Hematopoietic multipotent progenitor cell (in vitro differentiated cells): Measurements from ENCODE around the gene C9orf78. TPM values are rescaled to one million over a fixed set of nuclear protein-coding genes. Genes with fewer than 3 reads are reported as not detected.

Experiments used
- DNase-seq, 3 donors: peaks; one replicate each; pipeline ENCODE4 v3.0.0-alpha.2; 2011 to 2015; ENCODE audit warnings: low read depth in 2 of 3, low spot score in 2 of 3
- total RNA-seq: library from RNA; depleted of rRNA; stranded (reverse); fragments of >200 nt; gene quantifications from one replicate; pipeline ENCODE4 v1.2.3, GENCODE V29; 2012

The C9orf78 gene
- total RNA-seq, 1 donor: 19.4 TPM

GRCh38 chr9:129848712-129849441, 13.8 kb upstream of the C9orf78 start:
- DNase-seq: no peak

DNA sequence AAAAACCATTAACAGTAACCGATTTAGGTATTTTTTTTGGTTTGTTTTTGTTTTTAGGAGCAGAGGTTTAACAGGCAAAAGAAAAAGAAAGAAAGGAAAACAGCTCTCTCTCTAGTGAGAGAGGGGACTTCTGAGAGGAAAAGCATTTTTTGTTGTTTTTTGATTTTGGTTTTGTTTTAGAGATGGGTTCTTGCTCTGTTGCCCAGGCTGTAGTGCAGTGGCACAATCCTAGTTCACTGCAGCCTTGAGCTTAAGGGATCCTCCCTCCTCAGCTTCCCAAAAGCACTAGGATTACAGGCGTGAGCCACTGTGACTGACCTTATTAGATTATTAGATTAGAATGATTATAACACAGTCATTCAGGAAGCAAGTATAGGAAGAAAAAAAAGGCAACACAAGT, 10.3 kb upstream of the C9orf78 start:
- DNase-seq: no peak

- no peak for DNase-seq
Observed at GRCh38 chr9:129841071-129841470, 6.0 kb upstream of the C9orf78 start.

DNA sequence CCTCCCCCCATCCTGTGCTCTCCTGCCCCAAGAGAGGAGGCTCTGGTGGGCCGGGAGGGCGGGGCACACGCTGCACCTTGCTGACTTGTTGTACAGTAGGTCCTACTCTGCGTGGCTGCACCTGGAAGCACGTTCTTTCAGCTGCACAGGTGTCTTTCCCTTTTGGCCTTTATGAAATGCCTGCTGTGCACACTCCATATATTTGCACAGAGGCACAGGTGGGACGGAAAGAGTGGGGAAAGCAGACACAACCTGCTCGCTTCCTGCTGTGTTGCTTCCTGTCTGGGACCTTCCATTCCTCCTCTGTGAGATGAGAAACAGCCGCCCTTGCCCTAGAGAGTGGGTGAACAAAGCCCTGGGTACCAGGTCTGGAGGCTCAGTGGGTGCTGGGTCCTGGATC, 5.0 kb upstream of the C9orf78 start:
- DNase-seq: no peak

- DNase-seq: no peak
Observed at GRCh38 chr9:129839324-129840023, 4.4 kb upstream of the C9orf78 start.

GRCh38 chr9:129838707-129839259, 3.7 kb upstream of the C9orf78 start:
- no peak for DNase-seq

- peak in 2 of 3 donors; percentile 60 to 73 for DNase-seq
Observed at GRCh38 chr9:129836311-129837007, 1.4 kb upstream of the C9orf78 start.

- no peak for DNase-seq
Observed at GRCh38 chr9:129835860-129836223, 767 bp upstream of the C9orf78 start.

GRCh38 chr9:129834489-129835127, 467 bp downstream of the C9orf78 start:
- no peak for DNase-seq

DNA sequence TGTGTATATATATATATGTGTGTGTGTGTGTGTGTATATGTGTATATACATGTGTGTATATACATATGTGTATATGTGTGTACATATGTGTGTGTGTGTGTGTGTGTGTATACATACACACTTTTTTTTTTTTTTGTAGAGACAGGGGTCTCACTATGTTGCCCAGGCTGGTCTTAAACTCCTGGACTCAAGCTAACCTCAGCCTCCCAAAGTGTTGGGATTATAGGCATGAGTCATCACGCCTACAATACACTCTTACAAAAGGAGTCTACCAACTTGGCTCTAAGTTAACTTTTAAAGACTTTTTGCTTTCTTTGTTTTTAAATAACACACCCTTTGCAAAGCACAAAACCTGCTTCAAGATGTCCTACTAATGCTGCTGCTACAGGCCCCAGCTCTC, 2.1 kb downstream of the C9orf78 start:
- DNase-seq: no peak

- DNase-seq: no peak
Observed at GRCh38 chr9:129828969-129829368, 6.1 kb downstream of the C9orf78 start.

DNA sequence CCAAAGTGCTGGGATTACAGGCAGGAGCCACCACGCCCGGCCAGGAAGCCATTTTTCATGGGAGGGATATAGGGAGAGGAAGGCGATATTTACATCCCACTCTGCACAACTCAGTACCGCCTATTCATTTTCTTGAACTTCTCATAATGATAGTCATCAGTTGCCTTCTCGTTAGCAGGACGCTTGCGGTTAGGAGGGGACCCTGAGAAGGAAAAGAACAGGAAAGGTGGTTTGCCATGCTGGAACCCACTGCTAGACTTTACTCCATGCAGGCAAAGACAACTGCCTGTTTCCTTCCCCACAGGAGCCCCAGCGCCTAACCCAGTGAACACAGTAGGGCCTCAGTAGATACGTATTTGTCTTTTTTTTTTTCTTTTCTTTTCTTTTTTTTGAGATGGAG, 7.0 kb downstream of the C9orf78 start:
- peak in 1 of 3 donors; percentile 49 for DNase-seq

GRCh38 chr9:129826759-129827158, 8.3 kb downstream of the C9orf78 start:
- no peak for DNase-seq

DNA sequence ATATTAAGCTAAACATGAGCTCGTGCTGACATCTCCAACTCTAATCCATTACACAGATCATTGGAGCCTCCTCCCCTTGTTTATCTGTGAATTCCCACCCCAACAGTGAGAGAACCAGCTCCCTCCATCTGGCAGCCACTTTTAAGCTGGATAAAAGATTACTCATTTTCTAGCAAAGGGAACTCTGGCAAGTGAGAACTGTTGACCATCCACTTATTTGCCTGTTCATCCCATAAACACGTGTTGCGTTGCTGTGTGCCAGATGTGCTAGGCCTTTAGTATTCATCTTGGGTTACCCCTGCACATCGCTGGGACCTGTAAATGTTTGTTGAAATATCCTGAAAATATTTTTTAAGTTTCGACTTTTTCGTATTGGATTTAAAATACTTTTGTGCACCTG, 8.7 kb downstream of the C9orf78 start:
- DNase-seq: no peak

DNA sequence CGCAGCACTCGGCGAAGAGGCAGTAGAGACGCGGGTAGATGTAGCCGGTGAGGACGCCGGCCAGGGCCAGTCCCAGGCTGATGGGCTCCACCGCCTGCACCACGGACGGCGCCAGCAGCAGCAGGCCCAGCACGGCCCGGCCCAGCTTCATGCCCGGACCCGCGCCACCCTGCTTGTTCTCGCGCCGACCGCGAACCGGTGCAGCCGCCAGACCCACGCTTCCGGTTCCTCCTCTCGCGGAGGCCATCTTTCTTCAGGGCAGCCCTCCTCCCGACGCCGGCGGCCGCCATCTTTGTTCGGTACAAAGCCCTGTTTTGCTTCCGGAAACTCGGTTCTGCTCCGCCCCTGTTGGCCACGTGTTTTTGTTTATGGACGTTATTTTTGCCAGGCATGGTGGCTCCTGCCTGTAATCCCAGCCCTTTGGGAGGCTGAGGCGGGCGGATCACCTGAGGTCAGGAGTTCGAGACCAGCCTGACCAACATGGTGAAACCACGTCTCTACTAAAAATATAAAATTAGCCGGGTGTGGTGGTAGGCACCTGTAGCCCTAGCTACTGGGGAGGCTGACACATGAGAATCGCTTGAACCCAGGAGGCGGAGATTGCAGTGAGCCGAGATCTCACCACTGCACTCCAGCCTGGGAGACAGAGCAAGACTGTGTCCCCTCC, 11.0 kb downstream of the C9orf78 start, which contains the start of gene TOR1A:
Gene TOR1A (minus strand): TSS at position 202 of the 667 bp plus-strand sequence. CDS start 51 bp downstream, at position 151.
- peak; percentile 75 to 94 (median 94) for DNase-seq

DNA sequence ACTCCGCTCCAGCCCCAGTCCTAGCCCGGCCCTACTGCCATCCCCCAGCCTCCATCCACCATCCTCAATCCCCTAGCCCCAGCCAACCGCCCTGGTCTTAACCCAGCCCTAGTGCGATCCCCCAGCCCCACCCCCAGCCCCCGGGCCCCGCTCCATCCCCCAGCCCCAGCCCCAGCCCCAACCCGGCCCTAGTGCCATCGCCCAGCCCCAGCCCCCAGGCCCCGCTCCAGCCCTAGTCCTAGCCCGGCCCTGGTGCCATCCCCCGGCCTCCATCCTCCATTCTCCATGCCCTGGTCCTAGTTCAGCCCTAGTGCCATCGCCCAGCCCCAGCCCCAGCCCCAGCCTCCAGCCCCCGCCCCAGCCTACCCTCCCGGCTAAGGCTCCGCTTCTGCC, 11.5 kb downstream of the C9orf78 start:
- no peak for DNase-seq

- no peak for DNase-seq
Observed at GRCh38 chr9:129822898-129823541, 12.1 kb downstream of the C9orf78 start.

- DNase-seq: no peak
Observed at GRCh38 chr9:129816501-129817435, 18.3 kb downstream of the C9orf78 start.

DNA sequence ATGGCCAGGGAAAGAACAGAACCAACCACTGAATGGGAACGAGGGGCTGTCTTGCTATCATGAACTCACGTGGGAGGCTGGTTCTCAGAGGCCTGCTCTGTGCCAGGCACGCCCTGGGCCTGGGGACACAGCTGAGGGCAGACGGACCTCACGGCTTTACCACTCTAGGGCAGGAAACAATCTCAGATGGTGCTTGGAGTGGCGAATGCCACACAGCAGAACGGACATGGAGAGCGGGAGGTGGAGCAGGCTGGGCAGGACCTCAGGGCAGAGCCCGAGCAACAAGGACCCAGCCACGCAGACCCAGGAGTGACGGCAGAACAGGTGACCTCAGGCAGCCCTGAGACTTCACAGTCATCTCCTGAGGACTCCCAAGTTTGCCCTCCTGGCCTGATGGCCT, 19.8 kb downstream of the C9orf78 start:
- DNase-seq: no peak
